Myocyte (in vitro differentiated cells): ENCODE results near the gene CADM1. TPM values are rescaled to one million over a fixed set of nuclear protein-coding genes. Genes with fewer than 3 reads are reported as not detected.

Source experiments
- DNase-seq: peaks from one replicate; pipeline ENCODE4 v3.0.0-alpha.2; 2012; ENCODE audit warnings: low read depth
- total RNA-seq: library from RNA; depleted of rRNA; stranded (reverse); fragments of >200 nt; gene quantifications from 2 replicates; pipeline ENCODE4 v1.2.3, GENCODE V29; 2014

The CADM1 gene
- total RNA-seq, 1 donor from 2014 or later = 2.9 TPM

GRCh38 chr11:115129473-115130289, 374.5 kb downstream of the CADM1 start:
- DNase-seq = no peak

DNA sequence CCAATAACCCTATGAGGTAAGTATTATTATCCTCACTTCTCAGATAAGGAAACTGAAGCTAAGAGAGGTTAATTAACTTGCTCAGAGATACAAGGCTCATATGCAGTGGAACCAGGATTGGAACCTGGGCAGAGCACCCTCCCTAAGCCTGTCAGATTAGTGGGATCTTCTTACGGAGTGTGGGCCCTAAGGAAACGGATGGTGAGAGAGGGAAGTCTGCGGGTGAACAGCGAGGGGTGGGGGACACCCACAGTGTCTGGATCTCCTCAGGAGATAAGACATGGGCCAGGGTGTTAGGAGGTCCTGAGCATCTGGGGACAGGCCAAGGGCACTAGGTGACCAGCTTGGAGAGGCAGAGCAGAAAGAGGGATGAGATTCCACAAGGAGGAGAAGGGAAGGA, 376.0 kb downstream of the CADM1 start:
- no peak for DNase-seq

DNA sequence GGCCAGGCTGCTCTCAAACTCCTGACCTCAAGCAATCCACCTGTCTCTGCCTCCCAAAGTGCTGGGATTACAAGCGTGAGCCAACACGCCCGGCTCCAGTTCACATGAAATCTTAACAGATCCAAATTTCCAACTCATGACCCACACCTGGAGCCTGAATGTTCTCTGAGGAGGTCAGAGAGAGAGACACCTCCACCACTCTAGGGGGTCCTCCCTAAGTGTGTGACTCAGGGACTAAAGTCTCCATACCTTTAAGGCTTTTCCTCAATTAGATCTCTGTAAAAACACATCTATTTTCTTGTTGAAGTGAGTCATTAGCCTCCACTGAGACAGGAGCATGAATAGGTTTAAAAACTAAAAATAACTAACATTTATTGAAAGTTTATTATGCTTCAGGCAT, 376.4 kb downstream of the CADM1 start:
- no peak for DNase-seq

- DNase-seq = no peak
Measured at GRCh38 chr11:115126515-115127208, 377.6 kb downstream of the CADM1 start.

DNA sequence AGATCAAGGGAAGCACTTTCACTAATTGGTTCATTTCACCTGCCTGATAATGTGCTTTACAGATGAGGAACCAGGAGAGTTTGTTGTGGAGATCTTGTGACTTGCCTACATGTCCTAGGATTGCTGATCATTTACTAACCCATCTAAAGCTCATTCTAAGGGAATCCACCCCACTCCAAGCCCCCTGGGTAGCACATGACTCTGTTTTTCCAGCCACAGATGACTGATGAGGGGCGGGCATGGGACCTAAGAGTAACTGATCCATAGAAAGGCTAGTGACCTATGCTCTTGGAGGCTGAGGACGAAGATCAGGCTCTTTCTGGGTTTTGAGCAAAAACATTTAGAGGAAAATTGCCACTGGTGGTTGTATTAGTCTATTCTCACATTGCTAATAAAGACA, 378.1 kb downstream of the CADM1 start:
- no peak for DNase-seq

DNA sequence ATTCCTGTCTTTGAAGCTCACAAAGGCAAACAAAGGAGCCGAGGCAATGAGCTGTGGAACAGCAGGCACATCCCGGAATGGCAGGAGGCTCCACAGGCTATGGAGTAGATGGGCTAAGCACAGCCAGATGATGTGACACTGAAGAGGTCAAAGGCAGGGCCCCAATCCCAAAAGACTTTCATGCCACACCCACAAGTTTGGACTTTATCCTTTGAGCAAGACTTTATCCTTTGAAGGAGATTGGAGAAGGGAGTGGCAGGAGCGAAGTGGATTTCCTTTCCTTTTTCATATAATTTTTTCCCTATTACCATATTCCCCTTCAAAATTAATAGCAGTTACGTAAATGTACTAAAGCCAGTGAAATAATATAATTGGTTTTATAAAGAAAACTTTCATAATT, 379.4 kb downstream of the CADM1 start:
- DNase-seq = no peak

GRCh38 chr11:115123641-115124040, 380.6 kb downstream of the CADM1 start:
- no peak for DNase-seq

GRCh38 chr11:115122274-115122673, 381.9 kb downstream of the CADM1 start:
- DNase-seq = no peak
